ENCODE data around the gene RITA1. TPM values are rescaled to one million over a fixed set of nuclear protein-coding genes. Genes with fewer than 3 reads are reported as not detected.

Gene RITA1
- total and polyA plus RNA-seq, 2 of the 4 experiments (the other 2 are of a cell fraction): 14.2 to 14.7 TPM

- peaks cover 11% of the 10 kb centered on the region for H3K27me3 ChIP-seq (ENCODE audit: control insufficient read depth, insufficient read depth, low read length)
- ATAC-seq (ENCODE audit: low read depth) (no peak), DNase-seq (no peak)
- H2AK9ac ChIP-seq (replicated peaks; ENCODE audit: low read depth, low read length, poor library complexity): no peak overlapping the region
- H2AFZ ChIP-seq (replicated peaks; ENCODE audit: low read length, poor library complexity): no peak overlapping the region
- ChIA-PET CTCF (no interaction called here), POLR2A (ENCODE audit: unreplicated experiment) (no interaction called here)
- no peak overlapping the region for H2BK20ac ChIP-seq (ENCODE audit: low read depth, low read length)
- H3K23ac ChIP-seq (ENCODE audit: low read depth, low read length): no peak overlapping the region
- no TSS peak for BruUV-seq (replicated peaks)
- H4K5ac ChIP-seq (ENCODE audit: low read depth, low read length): no peak overlapping the region
- no peak overlapping the region for H3K14ac ChIP-seq (replicated peaks; ENCODE audit: low read depth, low read length)
- H3K9me3 ChIP-seq (ENCODE audit: control insufficient read depth, insufficient read depth, low read length): no peaks in the 10 kb centered on the region
- H2BK15ac ChIP-seq (ENCODE audit: low read depth, low read length): no peak overlapping the region
- H2AK5ac ChIP-seq (ENCODE audit: low read depth, low read length): no peak overlapping the region
- H3K27ac ChIP-seq (ENCODE audit: insufficient read depth, low read length): no peak overlapping the region
- H3K9ac ChIP-seq (ENCODE audit: low read depth, low read length): no peak overlapping the region
- no peak for TF ChIP-seq RFX5 (IDR thresholded peaks at IDR 0.05; ENCODE audit: low read depth, low read length)
- TF ChIP-seq NFE2L2 (IDR thresholded peaks at IDR 0.05; ENCODE audit: low read depth, low read length): no peak
- no peak for TF ChIP-seq USF2 (IDR thresholded peaks at IDR 0.05; ENCODE audit: low read depth, low read length)
- TF ChIP-seq CTCF (conservative IDR thresholded peaks at IDR 0.05; ENCODE audit: low read depth, low read length): no peak
- no peak for TF ChIP-seq CHD1 (IDR thresholded peaks at IDR 0.05; ENCODE audit: low read depth, low read length)
- TF ChIP-seq CEBPB (IDR thresholded peaks at IDR 0.05; ENCODE audit: low read depth, low read length): no peak
- TF ChIP-seq MXI1 (IDR thresholded peaks at IDR 0.05; ENCODE audit: borderline replicate concordance, low read depth, low read length): no peak
- no peak for TF ChIP-seq MAZ (IDR thresholded peaks at IDR 0.05; ENCODE audit: borderline replicate concordance, low read depth, low read length)
- no peak for TF ChIP-seq RAD21 (IDR thresholded peaks at IDR 0.05; ENCODE audit: low read length)
- TF ChIP-seq POLR2A (IDR thresholded peaks at IDR 0.05; ENCODE audit: low read depth, low read length): no peak
- TF ChIP-seq SMC3 (IDR thresholded peaks at IDR 0.05; ENCODE audit: low read depth, low read length): no peak
- no peak for TF ChIP-seq ELK1 (IDR thresholded peaks at IDR 0.05; ENCODE audit: borderline replicate concordance, low read depth, low read length)
- TF ChIP-seq BHLHE40 (IDR thresholded peaks at IDR 0.05; ENCODE audit: low read depth, low read length): no peak
- TF ChIP-seq MAFK (IDR thresholded peaks at IDR 0.05; ENCODE audit: low read depth, low read length): no peak
- TF ChIP-seq FOS (IDR thresholded peaks at IDR 0.05; ENCODE audit: low read depth, low read length): no peak
- WGBS, 2 experiments (ENCODE audit: extremely low coverage in 2 of 2, insufficient read length in 1 of 2): 67% methylated on average over 1 of the region's 5 CpGs; no CpG with 5 or more reads in 1 of the 2 experiments
- in situ Hi-C loops (cut with MboI; ENCODE audit: low sequenced_read_pairs) (no loop called here), intact Hi-C loops (cut with micrococcal nuclease) (no loop called here), dilution Hi-C loops (cut with HindIII; ENCODE audit: low sequenced_read_pairs, unreplicated experiment) (no loop called here)
- no peak overlapping the region for H4K8ac ChIP-seq (ENCODE audit: low read depth in 2 of 2, low read length in 2 of 2)
- H3K9me1 ChIP-seq (ENCODE audit: insufficient read depth, low read length): no peaks in the 10 kb centered on the region
- no peak overlapping the region for H3K18ac ChIP-seq (ENCODE audit: low read depth, low read length)
- H2BK5ac ChIP-seq (ENCODE audit: low read depth, low read length, poor library complexity, severe bottlenecking): no peak overlapping the region
- no peak overlapping the region for H3K4me2 ChIP-seq (ENCODE audit: low read depth, low read length)
- H2BK120ac ChIP-seq (ENCODE audit: low read depth, low read length): no peak overlapping the region
- H3K56ac ChIP-seq (ENCODE audit: extremely low read depth, insufficient read depth, low read length): no peak overlapping the region
- H4K91ac ChIP-seq (ENCODE audit: insufficient read depth, low read depth, low read length): no peak overlapping the region
- no peaks in the 10 kb centered on the region for H3K36me3 ChIP-seq (ENCODE audit: control insufficient read depth, insufficient read depth, low read length)
- peaks cover 2% of the 10 kb centered on the region; the same call in 1 of the 2 replicates for H3K4me1 ChIP-seq (ENCODE audit: control insufficient read depth, insufficient read depth, low read length)
- H3K79me1 ChIP-seq (ENCODE audit: low read depth in 1 of 2, low read length in 2 of 2): no peaks in the 10 kb centered on the region
- H3K4me3 ChIP-seq (ENCODE audit: insufficient read depth, low read depth, low read length): no peak overlapping the region
- H4K20me1 ChIP-seq (ENCODE audit: insufficient read depth, low read length): no peaks in the 10 kb centered on the region
- H3K4ac ChIP-seq (ENCODE audit: low read depth, low read length): no peak overlapping the region
Measured at GRCh38 chr12:113144806-113145205, 40.7 kb upstream of the RITA1 start.

Data from IMR-90 (cell line).